ENCODE measurements around the gene DPPA5. TPM values are rescaled to one million over a fixed set of nuclear protein-coding genes. Genes with fewer than 3 reads are reported as not detected.
A peak's percentile ranks its signal among the peaks of the same experiment; 100 is the strongest.
"Not testable (repeated sequence)": the region's sequence is repeated elsewhere in the genome, so short reads cannot be mapped to it uniquely, and the experiment has no call there.

Gene DPPA5
- total RNA-seq, 1 experiment from 2014 or later, result not detected

DNA sequence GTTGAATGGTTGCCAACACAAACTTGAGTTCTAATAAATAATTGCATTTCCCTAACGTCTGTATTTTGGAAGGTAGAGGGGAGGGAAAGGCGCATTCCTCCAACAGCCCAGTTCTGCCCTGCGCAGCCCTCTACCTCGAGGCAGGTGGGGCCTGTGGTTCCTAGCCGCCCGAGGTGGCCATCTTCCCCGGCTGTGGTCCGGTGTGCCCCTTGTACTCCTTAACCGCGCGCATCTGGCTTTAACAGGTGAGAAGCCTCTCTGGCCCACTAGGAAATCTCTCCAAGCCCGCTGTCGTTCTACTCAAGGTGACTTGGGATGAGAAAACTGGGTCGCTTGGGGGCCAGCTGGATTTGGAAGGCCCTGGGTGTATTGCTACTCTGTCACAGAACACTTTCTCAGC is 10.0 kb upstream of the DPPA5 start:
- no peak for DNase-seq (ENCODE audit: low read depth)

- DNase-seq (ENCODE audit: low read depth), result no peak
Observed at GRCh38 chr6:73363537-73363875, 9.4 kb upstream of the DPPA5 start.

DNA sequence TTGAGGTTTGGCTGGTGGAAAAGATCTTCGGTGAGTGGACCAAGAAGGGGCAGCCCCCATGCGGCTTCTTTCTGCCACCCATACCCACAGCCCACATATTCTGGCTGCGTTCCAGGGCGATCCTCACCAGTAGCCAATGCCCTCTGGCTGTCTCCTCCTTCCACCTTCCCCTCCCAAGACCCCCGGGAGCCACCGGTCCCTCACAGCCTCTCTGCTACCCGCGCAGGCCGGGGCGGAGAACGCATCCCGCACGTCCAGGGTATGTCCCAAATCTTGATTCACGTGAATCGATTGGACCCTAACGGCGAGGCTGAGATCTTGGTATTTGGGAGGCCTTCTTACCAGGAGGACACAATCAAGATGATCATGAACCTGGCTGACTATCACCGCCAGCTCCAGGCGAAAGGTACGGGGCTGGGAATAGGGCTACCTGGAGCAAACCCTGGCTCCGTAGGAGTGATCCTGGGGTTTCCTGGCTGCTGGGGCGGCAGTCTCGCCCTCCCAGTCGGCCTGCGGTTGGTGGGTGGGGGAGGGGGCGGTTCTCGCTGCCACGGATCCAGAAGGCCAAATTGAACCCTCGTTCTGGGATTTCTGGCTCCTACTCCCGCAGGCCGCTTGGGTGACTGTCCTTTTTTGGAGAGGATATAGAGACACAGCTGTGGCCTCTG is 8.9 kb upstream of the DPPA5 start:
- DNase-seq (ENCODE audit: low read depth), result no peak

GRCh38 chr6:73362358-73362757 is 8.3 kb upstream of the DPPA5 start, which contains the start of gene KHDC3L:
KHDC3L (plus strand) TSS chr6:73362658; CDS start chr6:73362730, 72 bp downstream.
- DNase-seq (ENCODE audit: low read depth), result no peak

DNA sequence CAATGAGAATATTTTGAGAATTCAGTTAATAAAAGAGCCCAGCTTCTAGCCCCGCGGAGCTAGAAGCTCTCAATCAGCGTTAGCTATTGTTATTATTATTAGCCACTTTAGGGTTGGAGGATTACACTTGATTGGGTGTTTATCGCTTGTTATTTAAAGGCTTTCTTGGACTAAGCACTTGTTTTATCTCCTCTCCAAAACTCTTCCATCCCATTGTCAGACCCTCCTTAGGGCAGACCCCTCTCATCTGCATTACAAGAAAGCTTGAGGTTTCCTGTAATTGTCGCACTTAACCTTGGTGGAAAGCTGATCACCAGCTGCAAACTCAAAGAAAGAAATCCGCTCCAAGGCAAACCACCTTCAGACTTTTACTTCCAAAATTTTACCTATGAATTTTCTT is 4.8 kb downstream of the DPPA5 start:
- no peak for DNase-seq (ENCODE audit: low read depth)

DNA sequence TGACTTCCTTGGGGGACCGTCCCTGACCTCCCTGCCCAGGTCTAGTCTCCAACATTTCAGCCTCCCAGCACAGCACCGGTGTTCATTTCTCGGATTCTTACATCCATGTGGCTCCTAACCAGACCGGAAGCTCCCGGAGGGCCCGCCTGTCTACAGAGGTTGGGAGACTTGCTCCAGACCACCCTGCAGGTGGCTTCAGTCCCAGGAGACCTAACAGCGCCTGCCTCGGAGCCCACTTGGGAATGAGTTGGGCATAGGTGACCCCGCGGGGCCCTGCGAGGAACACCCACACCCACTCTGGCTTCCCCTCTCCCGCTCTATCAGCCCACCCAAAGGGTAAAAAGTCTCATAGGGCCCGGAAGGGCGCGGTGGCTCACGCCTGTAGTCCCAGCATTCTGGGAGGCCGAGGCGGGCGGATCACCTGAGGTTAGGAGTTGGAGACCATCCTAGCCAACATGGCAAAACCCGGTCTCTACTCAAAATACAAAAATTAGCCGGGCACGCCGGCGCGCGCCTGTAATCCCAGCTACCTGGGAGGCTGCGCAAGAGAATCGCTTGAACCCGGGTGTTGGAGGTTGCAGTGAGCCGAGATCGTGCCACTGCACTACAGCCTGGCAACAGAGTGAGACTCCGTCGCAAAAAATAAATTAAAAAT is 5.4 kb downstream of the DPPA5 start:
- DNase-seq (ENCODE audit: low read depth), result no peak

GRCh38 chr6:73343164-73343563 is 10.9 kb downstream of the DPPA5 start:
- no peak for DNase-seq (ENCODE audit: low read depth)

DNA sequence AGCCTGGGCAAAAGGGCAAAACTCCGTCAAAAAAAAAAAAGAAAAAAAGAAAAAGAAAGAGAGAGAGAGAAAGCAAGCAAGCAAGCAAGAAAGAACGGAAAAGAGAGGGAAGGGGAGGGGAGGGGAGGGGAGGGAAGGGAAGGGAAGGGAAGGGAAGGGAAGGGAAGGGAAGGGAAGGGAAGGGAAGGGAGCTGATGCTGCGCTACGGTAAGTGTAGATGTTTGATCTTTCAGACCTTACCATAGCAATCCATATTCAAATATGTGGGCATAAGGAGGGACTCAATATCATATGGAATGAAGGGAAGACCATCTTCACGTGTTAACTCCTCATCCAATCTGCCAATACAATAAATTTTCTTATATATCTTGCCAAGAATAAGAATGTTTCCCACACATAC is 11.9 kb downstream of the DPPA5 start:
- no peak for DNase-seq (ENCODE audit: low read depth)

GRCh38 chr6:73341335-73341734 is 12.7 kb downstream of the DPPA5 start:
- DNase-seq (ENCODE audit: low read depth), result no peak

GRCh38 chr6:73340048-73340447 is 14.0 kb downstream of the DPPA5 start:
- peak; percentile 8 for DNase-seq (ENCODE audit: low read depth)

- DNase-seq (ENCODE audit: low read depth), result peak; percentile 24
Observed at GRCh38 chr6:73339340-73339739, 14.7 kb downstream of the DPPA5 start.

GRCh38 chr6:73329201-73329600 is 24.9 kb downstream of the DPPA5 start:
- no peak for DNase-seq (ENCODE audit: low read depth)

- DNase-seq (ENCODE audit: low read depth), result no peak
Observed at GRCh38 chr6:73328790-73329189, 25.3 kb downstream of the DPPA5 start.

GRCh38 chr6:73325656-73326055 is 28.4 kb downstream of the DPPA5 start:
- no peak for DNase-seq (ENCODE audit: low read depth)

- no peak for DNase-seq (ENCODE audit: low read depth)
Observed at GRCh38 chr6:73323323-73323722, 30.8 kb downstream of the DPPA5 start.

DNA sequence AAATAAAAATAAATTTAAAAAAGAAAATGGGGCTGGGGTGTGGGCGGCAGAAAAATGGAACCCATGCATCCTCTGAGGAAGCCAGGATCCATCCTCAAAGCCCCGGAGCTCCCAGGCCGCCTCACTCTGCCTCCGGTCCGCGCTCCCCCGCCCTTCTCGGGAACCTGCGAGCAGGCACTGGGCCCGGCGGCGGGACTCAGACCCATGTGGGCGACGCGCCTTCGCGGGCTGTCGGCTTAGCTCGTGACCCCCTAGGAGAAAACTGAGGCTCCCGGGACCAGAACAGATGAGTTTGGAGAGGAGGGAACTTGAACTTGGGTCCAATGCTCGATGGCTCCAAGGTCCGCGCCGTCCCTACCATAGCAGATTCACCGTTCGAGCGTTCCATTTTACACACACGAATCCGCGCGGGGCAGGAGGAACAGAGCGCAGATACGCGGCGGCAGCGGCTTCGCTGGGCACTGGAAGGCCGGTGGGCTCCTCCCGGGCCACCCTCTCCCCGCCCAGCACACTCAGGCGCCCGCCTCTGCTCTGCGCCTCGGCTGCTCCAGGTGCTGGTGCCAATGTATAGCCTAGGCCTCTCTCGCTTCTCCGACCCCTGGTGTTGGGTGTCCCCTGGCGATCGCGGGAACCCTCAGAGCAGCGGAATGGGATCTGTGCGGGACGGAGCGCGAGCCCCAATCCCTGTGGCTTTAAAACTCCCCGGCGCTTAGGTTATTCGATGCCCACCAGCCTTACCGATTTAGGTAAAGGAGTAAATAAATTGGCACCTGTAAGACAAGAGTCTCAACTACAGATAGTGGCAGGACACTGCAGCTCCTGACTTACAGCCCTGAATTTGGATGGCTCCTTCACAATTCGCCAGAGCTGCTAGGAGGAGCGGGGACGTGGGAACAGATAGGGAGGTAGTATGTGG is 39.2 kb downstream of the DPPA5 start:
- no peak for DNase-seq (ENCODE audit: low read depth)

- not testable (repeated sequence) for DNase-seq (ENCODE audit: low read depth)
Observed at GRCh38 chr6:73310503-73310845, 43.6 kb downstream of the DPPA5 start.

- peak; percentile 44 for DNase-seq (ENCODE audit: low read depth)
Observed at GRCh38 chr6:73309785-73310502, 44.1 kb downstream of the DPPA5 start.

DNA sequence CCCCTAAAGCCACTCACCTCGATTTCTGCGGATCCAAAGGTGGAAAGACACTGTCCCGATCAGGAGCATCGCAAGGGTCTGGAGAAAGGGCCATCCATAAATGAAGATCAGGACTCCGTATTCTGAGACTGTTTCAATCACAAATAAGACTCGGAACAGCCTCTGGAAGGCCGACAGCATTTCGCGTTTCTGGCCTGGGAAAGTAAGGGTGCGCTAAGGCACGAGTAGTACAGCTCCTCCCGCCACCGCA is 44.6 kb downstream of the DPPA5 start:
- no peak for DNase-seq (ENCODE audit: low read depth)

DNA sequence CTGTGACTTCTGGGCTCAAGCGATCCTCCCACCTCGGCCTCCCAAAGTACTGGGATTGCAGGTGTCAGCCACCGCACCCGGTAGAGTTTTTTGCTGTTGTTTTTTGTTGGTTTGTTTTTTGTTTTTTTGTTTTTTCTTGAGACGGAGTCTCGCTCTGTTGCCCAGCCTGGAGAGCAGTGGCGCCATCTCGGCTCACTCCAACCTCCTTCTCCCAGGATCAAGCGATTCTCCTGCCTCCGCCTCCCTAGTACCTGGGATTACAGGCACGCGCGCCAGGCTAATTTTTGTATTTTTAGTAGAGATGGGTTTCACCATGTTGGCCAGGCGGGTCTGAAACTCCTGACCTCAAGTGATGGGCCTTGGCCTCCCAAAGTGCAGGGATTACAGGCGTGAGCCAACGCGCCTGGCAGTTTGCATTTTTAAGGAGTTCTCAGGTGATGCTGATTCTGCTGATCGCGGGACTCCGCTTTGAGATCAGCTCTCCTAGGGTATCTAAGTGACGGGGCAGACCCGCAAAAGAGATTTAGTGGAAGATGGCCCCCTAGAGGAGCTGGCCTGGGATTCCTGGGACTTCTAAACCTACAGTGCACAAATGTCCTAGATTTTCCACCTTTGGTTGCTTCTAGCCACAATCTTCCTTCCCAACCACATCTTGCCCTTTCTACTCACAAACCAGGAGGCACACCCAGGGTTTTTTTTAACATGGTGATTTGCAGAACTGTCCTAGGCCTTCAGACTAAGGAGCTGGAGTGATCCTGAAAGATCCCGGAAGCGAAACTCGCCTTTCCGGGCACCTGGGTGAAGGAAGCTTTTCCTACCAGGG is 45.2 kb downstream of the DPPA5 start:
- no peak for DNase-seq (ENCODE audit: low read depth)

GRCh38 chr6:73303773-73304172 is 50.3 kb downstream of the DPPA5 start:
- DNase-seq (ENCODE audit: low read depth), result not testable (repeated sequence)
